Fibroblast of skin of scalp (primary cell): ENCODE data around the gene IP6K3. TPM values are rescaled to one million over a fixed set of nuclear protein-coding genes. Genes with fewer than 3 reads are reported as not detected.

Experiments
- DNase-seq: peaks from one replicate; pipeline ENCODE4 v3.0.0-alpha.2; 2013
- polyA plus RNA-seq, 2 experiments: library from polyadenylated mRNA; unstranded; fragments of 120-200 nt; gene quantifications; one replicate each; pipeline ENCODE4 v1.2.1, GENCODE V29; 2013; ENCODE audit not compliant: insufficient read length in 2 of 2

The IP6K3 gene, protein sequence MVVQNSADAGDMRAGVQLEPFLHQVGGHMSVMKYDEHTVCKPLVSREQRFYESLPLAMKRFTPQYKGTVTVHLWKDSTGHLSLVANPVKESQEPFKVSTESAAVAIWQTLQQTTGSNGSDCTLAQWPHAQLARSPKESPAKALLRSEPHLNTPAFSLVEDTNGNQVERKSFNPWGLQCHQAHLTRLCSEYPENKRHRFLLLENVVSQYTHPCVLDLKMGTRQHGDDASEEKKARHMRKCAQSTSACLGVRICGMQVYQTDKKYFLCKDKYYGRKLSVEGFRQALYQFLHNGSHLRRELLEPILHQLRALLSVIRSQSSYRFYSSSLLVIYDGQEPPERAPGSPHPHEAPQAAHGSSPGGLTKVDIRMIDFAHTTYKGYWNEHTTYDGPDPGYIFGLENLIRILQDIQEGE
- polyA plus RNA-seq (2013, experiment 1 of 2; ENCODE audit: insufficient read length): 0.20 TPM
- 0.97 TPM for polyA plus RNA-seq (2013, experiment 2 of 2; ENCODE audit: insufficient read length)

GRCh38 chr6:33746651-33747100, at the start of gene IP6K3:
Gene IP6K3 (minus strand): TSS chr6:33746905. CDS start chr6:33735476, 11,429 bp downstream.
- DNase-seq: no peak

GRCh38 chr6:33794910-33795623, 48.4 kb upstream of the IP6K3 start:
- DNase-seq: no peak

- DNase-seq: no peak
These were observed 46.3 kb upstream of the IP6K3 start for GRCh38 chr6:33792981-33793380.

DNA sequence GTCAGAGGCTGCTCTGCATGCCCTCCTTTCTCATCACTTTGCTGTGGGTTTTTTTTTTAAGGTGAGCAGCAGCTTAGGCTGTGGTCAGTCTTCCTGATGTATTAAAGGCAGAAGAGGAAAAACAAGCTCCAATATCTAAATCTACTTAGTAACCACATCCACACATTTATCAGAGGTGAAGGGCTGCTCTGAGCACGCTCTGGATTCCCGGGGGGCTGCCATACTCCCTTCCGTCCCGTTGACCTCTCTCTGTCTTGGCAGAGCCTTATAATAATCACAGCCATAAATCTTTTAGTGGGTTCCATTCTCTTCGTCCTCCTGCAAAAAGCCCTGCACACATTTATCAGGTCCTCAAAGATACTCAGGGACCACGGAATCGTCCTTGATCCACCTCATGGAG, 44.9 kb upstream of the IP6K3 start:
- DNase-seq: no peak

DNA sequence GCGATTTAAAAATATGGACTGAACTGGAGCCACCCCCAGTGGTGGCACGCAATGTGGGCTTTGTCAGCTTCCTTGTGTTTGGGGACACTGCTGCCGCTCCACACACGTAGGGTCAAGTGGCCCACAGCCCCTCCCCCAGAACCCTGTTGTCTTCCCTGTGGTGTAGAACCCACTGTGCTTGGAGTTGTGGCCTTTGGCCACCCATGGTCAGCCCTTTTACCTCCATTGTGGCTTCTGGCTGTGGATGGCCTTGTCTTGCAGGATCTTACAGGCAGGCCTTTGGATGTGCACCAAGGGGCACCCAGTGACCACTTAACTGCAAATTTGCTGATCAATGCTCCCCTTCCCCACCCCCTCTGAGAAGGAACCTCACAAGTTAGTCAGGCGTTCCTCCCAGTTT, 44.2 kb upstream of the IP6K3 start:
- no peak for DNase-seq

GRCh38 chr6:33790379-33790778, 43.7 kb upstream of the IP6K3 start:
- peak; percentile 53 for DNase-seq

GRCh38 chr6:33789550-33789895, 42.8 kb upstream of the IP6K3 start:
- DNase-seq: no peak

GRCh38 chr6:33788694-33789549, 42.2 kb upstream of the IP6K3 start, which contains the start of gene LEMD2:
Gene LEMD2 (minus strand): TSS chr6:33789130. CDS start chr6:33789116, 14 bp downstream.
- peak; percentile 95 for DNase-seq

DNA sequence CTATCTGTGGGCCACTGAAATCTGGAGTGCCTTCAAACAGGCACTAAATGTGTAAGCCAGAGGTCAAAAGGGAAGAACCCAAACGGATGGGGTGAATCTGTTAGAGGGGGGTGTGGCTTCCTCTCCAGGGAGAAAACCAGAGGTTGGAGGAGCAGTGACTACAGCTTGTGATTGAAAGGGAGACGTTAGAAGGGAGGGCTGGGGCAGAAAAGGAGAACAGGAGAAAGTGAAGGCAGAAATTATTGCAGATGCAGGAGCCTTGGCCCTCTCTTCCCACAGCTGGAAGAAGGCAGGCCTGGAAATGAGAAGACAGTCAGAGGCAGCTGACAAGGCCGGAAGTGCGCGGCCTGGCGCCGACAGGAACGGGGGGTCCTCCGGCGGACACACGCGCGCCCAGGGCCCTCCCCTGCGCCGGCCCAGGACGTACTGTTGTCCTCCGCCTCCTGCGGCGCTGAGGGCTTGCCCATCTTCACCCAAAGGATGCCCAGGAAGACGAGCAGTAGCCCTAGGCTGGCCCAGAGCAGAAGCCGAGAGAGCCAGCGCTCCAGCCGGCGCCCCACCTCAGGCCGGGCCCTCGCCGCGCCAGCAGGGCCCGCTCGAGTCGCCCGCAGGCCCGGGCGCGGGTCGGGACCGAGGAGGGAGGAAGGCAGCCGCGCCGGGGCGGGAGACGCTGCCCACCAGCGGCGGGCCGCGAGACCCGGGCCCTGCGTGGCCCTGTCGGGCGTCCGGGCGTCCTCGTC, 41.4 kb upstream of the IP6K3 start:
- DNase-seq: peak; percentile 69

DNA sequence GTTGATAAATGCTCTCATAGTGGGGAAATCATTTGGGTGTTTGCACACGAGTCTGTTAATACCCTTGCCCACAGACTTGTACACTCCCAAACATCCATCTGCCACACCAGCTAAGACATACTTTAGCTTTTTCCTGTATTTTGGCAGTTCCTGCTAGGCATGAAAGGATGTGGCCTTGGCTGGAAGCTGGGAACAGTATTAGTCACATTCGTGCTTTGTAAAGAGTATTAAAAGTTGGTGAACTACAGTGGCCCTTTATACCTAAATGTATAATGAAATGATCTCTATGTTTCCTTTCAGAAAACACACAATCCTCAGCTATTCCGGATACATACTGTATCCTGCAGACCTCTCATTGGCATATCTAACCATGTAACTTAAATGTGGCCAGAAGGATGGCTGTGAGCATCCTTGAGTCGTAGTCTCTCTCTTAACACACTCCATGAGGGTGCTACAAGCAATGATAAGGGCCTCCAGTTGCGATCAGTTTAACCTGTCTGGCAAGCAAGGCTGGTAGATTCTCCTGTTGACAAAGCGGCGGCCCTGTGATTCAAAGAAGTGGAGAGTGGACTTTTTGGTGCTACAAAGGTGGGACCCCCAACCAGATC, 40.7 kb upstream of the IP6K3 start:
- peak; percentile 52 for DNase-seq

- no peak for DNase-seq
These were observed 40.0 kb upstream of the IP6K3 start for GRCh38 chr6:33786736-33787135.

- no peak for DNase-seq
These were observed 39.1 kb upstream of the IP6K3 start for GRCh38 chr6:33785778-33786177.

- no peak for DNase-seq
These were observed 38.1 kb upstream of the IP6K3 start for GRCh38 chr6:33784787-33785186.

DNA sequence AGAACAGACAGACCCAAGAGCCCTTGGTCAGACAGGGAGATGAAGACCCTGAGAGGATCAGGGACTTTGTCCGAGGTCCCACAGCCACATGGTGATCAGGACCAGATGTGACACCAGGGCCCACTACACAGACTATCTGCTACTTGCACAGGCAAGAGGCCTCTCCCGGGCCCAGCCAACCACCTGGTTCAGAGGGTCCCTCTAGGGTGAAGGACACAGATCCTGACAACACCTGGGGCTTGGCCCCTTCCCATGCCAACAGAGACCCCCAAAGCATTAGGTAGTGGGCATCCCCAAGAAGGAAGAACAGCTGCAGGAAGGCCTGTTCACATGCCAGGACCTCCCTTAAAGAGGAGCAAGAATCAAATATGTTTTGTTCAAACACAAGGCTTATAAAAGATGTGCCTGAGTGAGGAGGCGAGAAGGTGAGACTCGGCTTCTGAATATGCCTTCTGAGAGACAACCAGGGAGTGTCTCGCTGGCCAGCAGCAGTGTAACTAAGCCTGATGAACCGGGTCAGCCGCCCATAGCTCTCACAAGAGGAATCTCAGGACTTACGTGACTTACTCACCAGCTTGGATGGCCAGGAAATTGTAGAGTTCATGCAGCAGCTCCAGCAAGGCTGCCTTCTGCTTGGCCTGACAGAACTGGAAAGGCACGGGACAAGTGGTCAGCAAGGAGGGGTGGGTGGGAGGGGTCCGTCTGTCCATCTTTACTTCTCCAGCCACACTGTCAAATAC, 37.2 kb upstream of the IP6K3 start:
- DNase-seq: no peak

- no peak for DNase-seq
These were observed 35.9 kb upstream of the IP6K3 start for GRCh38 chr6:33782561-33782960.

DNA sequence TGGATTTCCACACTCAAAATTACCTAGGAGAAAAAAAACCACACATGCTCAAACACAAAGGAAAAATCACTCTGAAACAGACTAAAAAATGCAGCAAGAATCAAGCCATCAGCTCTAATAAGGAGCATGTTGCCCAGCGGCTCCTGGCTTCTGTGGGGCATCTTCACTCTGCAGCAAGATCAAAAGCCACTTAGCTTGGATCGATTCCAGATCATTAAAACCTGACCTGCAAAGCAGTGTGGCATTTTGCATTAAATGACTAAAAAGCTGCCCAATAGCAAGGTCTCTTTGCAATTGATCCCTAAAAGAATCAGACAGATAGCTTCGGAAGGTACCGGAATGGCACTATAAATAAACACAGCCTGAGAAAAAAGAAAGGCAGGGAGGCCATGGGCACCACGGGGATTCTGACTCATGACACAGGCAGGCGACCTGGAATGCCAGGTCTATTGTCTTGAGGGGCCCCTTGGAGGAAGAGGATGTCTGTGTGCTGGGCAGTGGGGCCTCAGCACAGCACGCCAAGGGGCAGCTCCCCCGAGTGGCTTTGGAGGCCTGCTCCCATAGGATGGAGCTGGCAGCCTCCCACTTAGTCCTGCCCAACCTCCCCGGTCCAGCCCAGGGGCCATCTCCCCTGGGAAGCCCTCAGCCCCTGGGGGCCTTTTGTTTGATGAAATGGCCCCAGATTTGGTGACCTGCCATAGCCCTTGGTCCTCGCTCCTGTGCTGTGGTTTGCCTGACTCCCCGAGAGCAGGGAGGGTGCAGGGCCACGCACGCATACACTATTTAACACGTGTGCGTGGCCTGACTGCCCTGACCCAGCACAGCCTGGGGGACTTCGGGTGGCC, 34.6 kb upstream of the IP6K3 start:
- peak; percentile 65 for DNase-seq

- no peak for DNase-seq
These were observed 33.2 kb upstream of the IP6K3 start for GRCh38 chr6:33779895-33780294.

- no peak for DNase-seq
These were observed 32.6 kb upstream of the IP6K3 start for GRCh38 chr6:33779290-33779689.

GRCh38 chr6:33778444-33779121, 31.9 kb upstream of the IP6K3 start:
- DNase-seq: no peak
